ENCODE results near the gene ITGB3. TPM values are rescaled to one million over a fixed set of nuclear protein-coding genes. Genes with fewer than 3 reads are reported as not detected.
A peak's percentile ranks its signal among the peaks of the same experiment; 100 is the strongest.

ITGB3 gene
- total RNA-seq, 1 donor from 2014 or later, result 71.3 TPM

- no peak for TF ChIP-seq CTCF (IDR thresholded peaks at IDR 0.05)
- Histone ChIP-seq H3K9me3 (no peaks in the 10 kb centered on the region), H3K27me3 (no peaks in the 10 kb centered on the region), H3K4me3 (no peak overlapping the region), H3K36me3 (no peaks in the 10 kb centered on the region), H3K27ac (peak overlapping the region; percentile 95), H3K4me1 (peaks cover 0 to 19% of the 10 kb centered on the region in 2 donors)
- DNase-seq (ENCODE audit: low spot score in 2 of 2), result peak; percentile 82 to 98
- intact Hi-C loops (cut with DNase I), result loop anchor here (1.0 to 2.0 kb wide), 3 partner anchors 13 to 39 kb away; partner anchors contain the start of gene ITGB3
Observed at GRCh38 chr17:47239967-47240651, 13.5 kb upstream of the ITGB3 start.

GRCh38 chr17:47240806-47241205 lies 12.8 kb upstream of the ITGB3 start:
- Histone ChIP-seq H3K27me3 (no peaks in the 10 kb centered on the region), H3K36me3 (no peaks in the 10 kb centered on the region), H3K4me3 (no peak overlapping the region), H3K4me1 (peaks cover 0 to 19% of the 10 kb centered on the region in 2 donors), H3K27ac (peak overlapping the region; percentile 95), H3K9me3 (no peaks in the 10 kb centered on the region)
- intact Hi-C loops (cut with DNase I), result loop anchor here (1.0 to 2.0 kb wide), 2 partner anchors 34 to 38 kb away; no protein-coding TSS in a partner anchor
- no peak for DNase-seq (ENCODE audit: low spot score in 2 of 2)
- no peak for TF ChIP-seq CTCF (IDR thresholded peaks at IDR 0.05)

- TF ChIP-seq CTCF (IDR thresholded peaks at IDR 0.05), result no peak
- intact Hi-C loops (cut with DNase I), result no loop called here
- no peaks in the 10 kb centered on the region for H3K27me3 ChIP-seq
- no peaks in the 10 kb centered on the region for H3K9me3 ChIP-seq
- DNase-seq (ENCODE audit: low spot score in 2 of 2), result no peak
- H3K27ac ChIP-seq, result no peak overlapping the region
- H3K4me1 ChIP-seq, result peaks cover 0 to 19% of the 10 kb centered on the region in 2 donors
- no peak overlapping the region for H3K4me3 ChIP-seq
- no peaks in the 10 kb centered on the region for H3K36me3 ChIP-seq
Observed at GRCh38 chr17:47242648-47243047, 11.0 kb upstream of the ITGB3 start.

GRCh38 chr17:47243737-47244598 lies 9.7 kb upstream of the ITGB3 start:
- peaks cover 0 to 19% of the 10 kb centered on the region in 2 donors for H3K4me1 ChIP-seq

GRCh38 chr17:47244697-47245096 lies 8.9 kb upstream of the ITGB3 start:
- no peak for TF ChIP-seq CTCF (IDR thresholded peaks at IDR 0.05)
- DNase-seq (ENCODE audit: low spot score in 2 of 2), result no peak
- H3K36me3 ChIP-seq, result no peaks in the 10 kb centered on the region
- no peaks in the 10 kb centered on the region for H3K9me3 ChIP-seq
- H3K27ac ChIP-seq, result no peak overlapping the region
- no peak overlapping the region for H3K4me3 ChIP-seq
- H3K4me1 ChIP-seq, result peaks cover 0 to 12% of the 10 kb centered on the region in 2 donors
- intact Hi-C loops (cut with DNase I), result no loop called here
- H3K27me3 ChIP-seq, result no peaks in the 10 kb centered on the region

More at GRCh38 chr17:47243737-47244598, 9.7 kb upstream of the ITGB3 start:
- Histone ChIP-seq H3K4me3 (no peak overlapping the region), H3K9me3 (no peaks in the 10 kb centered on the region), H3K36me3 (no peaks in the 10 kb centered on the region), H3K27me3 (no peaks in the 10 kb centered on the region), H3K27ac (no peak overlapping the region)
- TF ChIP-seq CTCF (IDR thresholded peaks at IDR 0.05), result no peak
- intact Hi-C loops (cut with DNase I), result no loop called here
- DNase-seq (ENCODE audit: low spot score in 2 of 2), result no peak
